ENCODE measurements around the gene PLD4.
"Not testable (repeated sequence)": the region's sequence is repeated elsewhere in the genome, so short reads cannot be mapped to it uniquely, and the experiment has no call there.

The PLD4 gene

DNA sequence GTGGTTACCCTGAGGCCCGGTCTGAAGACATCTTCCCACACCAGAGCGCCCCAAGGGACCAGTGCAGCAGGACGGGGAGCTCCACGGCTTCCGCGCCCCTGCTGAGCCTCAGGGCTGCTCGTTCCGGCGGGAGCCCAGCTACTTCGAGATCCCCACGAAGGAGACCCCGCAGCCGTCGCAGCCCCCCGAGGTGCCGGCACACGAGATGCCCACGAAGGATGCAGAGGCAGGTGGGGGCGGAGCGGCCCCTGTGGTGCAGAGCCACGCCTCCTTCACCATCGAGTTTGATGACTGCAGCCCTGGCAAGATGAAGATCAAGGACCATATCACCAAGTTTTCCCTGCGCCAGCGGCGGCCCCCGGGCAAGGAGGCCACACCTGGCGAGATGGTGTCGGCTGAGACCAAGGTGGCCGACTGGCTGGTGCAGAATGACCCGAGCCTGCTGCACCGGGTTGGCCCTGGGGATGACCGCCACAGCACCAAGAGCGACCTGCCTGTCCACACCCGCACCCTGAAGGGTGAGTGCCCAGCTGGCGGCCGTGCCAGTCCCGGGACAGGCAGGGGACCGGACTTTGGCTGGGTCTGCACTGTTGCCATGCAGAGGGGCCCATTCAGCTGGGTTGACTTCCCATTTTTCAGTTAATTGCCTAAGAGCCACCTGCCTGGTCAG, 41.6 kb upstream of the PLD4 start:
- no peak overlapping the region for H3K4me3 ChIP-seq (replicated peaks; ENCODE audit: low read depth, low read length)
- DNase-seq (ENCODE audit: low read depth), result no peak
- TF ChIP-seq, protein P1, sequence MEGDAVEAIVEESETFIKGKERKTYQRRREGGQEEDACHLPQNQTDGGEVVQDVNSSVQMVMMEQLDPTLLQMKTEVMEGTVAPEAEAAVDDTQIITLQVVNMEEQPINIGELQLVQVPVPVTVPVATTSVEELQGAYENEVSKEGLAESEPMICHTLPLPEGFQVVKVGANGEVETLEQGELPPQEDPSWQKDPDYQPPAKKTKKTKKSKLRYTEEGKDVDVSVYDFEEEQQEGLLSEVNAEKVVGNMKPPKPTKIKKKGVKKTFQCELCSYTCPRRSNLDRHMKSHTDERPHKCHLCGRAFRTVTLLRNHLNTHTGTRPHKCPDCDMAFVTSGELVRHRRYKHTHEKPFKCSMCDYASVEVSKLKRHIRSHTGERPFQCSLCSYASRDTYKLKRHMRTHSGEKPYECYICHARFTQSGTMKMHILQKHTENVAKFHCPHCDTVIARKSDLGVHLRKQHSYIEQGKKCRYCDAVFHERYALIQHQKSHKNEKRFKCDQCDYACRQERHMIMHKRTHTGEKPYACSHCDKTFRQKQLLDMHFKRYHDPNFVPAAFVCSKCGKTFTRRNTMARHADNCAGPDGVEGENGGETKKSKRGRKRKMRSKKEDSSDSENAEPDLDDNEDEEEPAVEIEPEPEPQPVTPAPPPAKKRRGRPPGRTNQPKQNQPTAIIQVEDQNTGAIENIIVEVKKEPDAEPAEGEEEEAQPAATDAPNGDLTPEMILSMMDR (IDR thresholded peaks at IDR 0.05; ENCODE audit: low read length, missing control alignments), result no peak

DNA sequence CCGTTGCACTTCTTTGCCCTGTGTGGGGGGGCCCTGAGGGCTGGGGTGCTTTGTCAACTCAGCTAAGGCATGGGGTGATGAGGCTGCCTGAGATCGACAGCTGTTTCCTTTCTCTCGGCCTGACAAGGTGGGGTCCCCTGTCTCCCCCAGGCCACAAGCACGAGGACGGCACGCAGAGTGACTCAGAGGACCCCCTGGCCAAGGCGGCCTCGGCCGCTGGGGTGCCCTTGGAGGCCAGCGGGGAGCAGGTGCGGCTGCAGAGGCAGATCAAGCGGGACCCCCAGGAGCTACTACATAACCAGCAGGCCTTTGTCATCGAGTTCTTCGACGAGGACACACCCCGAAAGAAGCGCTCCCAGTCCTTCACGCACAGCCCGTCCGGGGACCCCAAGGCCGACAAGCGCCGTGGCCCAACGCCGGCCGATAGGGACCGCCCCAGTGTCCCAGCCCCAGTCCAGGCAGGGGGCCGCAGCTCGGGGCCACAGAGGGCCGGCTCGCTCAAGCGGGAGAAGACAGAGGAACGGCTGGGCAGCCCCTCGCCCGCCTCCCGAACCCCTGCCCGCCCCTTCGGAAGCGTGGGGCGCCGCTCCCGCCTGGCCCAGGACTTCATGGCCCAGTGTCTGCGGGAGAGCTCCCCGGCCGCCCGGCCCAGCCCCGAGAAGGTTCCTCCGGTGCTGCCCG, 40.9 kb upstream of the PLD4 start:
- DNase-seq (ENCODE audit: low read depth), result no peak
- no peak overlapping the region for H3K4me3 ChIP-seq (replicated peaks; ENCODE audit: low read depth, low read length)
- TF ChIP-seq, protein P1 (IDR thresholded peaks at IDR 0.05; ENCODE audit: low read length, missing control alignments), result no peak

DNA sequence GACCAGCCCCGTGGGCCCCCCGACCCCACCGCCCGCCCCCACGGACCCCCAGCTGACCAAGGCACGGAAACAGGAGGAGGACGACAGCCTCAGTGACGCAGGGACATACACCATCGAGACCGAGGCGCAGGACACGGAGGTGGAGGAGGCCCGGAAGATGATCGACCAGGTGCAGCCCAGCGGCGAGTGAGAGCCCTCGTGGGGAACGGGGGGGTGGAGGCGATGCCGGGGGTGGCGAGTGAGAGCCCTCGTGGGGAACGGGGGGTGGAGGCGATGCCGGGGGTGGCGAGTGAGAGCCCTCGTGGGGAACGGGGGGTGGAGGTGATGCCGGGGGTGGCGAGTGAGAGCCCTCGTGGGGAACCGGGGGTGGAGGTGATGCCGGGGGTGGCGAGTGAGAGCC, 40.3 kb upstream of the PLD4 start:
- not testable (repeated sequence) for H3K4me3 ChIP-seq (replicated peaks; ENCODE audit: low read depth, low read length); DNase-seq (ENCODE audit: low read depth)

DNA sequence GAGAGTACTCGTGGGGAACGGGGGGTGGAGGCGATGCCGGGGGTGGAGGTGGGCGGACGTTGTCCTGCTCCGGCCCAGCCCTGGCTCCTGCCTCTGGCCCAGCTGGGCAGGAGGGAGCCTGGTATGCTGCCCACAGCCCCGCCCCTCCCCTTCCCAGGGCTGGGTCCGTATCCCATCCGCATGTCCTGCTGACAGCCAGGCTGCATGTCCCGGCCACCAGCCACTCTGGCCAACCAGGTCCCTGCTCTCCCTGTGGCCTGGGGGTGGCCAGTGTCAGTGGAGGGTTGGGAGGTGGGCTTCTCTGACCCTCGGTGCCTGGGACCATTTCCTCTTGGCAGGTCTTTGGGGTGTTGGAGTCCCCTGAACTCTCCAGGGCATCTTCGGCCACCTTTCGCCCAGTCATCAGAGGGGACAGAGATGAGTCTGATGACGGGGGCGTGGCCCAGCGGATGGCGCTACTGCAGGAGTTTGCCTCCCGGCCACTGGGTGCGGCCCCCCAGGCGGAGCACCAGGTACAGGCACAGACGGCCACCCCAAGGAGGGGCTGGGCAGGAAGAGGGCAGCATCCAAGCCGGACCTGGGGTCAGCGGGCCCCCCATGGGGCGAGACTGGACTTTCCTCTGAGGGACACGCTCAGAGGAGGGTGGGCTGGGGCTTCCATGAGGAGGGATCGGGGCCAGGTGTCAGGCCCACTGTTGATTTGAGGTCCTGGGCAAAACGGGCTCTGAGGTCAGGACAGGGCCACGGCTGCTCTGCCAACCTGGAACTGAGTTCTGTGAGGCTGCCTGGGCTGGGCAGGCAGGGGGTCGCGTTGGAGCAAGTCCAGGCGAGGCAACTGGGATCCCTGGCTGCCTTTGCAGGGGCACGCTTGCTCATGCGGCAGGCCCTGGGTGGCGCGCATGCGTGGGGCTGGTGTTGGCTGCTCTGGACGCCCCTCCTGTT, 39.4 kb upstream of the PLD4 start:
- H3K4me3 ChIP-seq (replicated peaks; ENCODE audit: low read depth, low read length), result no peak overlapping the region
- DNase-seq (ENCODE audit: low read depth), result no peak
- TF ChIP-seq, protein P1 (IDR thresholded peaks at IDR 0.05; ENCODE audit: low read length, missing control alignments), result no peak

DNA sequence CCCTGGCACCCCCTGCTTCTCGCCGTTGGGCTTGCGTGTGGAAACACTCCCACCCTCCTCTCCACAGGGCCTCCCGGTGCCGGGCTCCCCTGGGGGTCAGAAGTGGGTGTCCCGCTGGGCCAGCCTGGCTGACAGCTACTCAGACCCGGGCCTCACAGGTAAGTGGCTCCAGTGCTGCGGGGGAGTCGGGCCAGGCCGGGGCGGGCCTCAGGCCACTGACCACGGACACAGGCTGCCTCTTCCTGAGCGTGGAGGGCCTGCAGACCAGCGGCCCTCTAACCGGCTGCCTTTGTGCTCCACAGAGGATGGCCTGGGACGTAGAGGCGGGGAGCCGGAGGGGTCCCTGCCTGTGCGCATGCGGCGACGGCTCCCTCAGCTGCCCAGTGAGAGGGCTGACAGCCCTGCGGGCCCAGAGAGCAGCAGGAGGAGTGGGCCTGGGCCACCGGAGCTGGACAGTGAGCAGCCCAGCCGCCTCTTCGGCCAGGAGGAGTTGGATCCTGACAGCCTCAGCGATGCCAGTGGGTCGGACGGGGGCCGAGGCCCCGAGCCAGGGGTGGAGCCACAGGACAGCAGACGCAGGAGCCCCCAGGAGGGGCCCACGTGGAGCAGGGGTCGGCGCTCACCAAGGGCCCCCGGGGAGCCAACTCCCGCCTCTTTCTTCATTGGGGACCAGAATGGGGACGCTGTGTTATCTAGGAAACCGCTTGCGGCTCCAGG, 38.5 kb upstream of the PLD4 start:
- DNase-seq (ENCODE audit: low read depth), result no peak
- no peak overlapping the region for H3K4me3 ChIP-seq (replicated peaks; ENCODE audit: low read depth, low read length)
- TF ChIP-seq, protein P1 (IDR thresholded peaks at IDR 0.05; ENCODE audit: low read length, missing control alignments), result no peak

DNA sequence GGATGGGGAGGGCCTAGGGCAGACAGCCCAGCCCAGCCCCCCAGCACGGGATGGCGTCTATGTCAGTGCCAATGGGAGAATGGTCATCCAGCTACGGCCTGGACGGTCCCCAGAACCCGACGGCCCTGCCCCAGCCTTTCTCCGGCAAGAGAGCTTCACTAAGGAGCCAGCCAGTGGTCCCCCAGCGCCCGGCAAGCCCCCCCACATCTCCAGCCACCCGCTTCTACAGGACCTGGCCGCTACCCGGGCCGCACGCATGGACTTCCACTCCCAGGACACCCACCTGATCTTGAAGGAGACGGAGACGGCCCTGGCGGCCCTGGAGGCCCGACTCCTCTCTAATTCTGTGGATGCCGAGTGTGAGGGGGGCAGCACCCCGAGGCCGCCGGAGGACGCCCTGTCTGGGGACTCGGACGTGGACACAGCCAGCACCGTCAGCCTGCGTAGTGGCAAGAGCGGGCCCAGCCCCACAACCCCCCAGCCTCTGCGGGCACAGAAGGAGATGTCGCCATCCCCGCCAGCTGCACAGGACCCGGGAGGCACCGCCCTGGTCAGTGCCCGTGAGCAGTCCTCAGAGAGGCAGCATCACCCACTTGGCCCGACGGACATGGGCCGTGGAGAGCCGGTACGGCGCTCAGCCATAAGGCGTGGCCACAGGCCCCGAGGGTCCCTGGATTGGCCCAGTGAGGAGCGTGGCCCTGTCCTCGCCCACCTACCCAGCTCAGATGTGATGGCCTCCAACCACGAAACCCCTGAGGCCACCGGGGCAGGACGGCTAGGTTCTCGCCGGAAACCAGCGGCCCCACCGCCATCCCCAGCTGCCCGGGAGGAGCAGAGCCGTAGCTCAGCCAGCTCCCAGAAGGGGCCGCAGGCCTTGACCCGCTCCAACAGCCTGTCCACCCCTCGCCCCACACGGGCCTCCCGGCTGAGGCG, 37.7 kb upstream of the PLD4 start:
- no peak for DNase-seq (ENCODE audit: low read depth)
- H3K4me3 ChIP-seq (replicated peaks; ENCODE audit: low read depth, low read length), result no peak overlapping the region
- TF ChIP-seq, protein P1 (IDR thresholded peaks at IDR 0.05; ENCODE audit: low read length, missing control alignments), result no peak
